GM23338 (cell line): ENCODE data around the gene VSTM2A. TPM values are rescaled to one million over a fixed set of nuclear protein-coding genes. Genes with fewer than 3 reads are reported as not detected.

Experiments used
- ATAC-seq: fragments of 200-7000 bp; cut with Tn5 transposase; 3 replicates; pipeline ENCODE4 v1.9.1; 2020
- DNase-seq: peaks from one replicate; pipeline ENCODE4 v3.0.0-alpha.2; 2015; ENCODE audit warnings: low spot score
- H2AFZ ChIP-seq: fragments of 200-600 bp; sonication (generic); 2 replicates; pipeline ENCODE4 v1.8.0; 2016; ENCODE audit warnings: antibody characterized with exemption, mild to moderate bottlenecking, moderate library complexity
- H3F3A ChIP-seq: fragments of 200-600 bp; sonication (generic); replicated peaks from 2 replicates; pipeline ENCODE4 v1.8.0; 2017; ENCODE audit warnings: antibody characterized with exemption, mixed run types, low read depth
- H3K27ac ChIP-seq: fragments of 200-600 bp; sonication (generic); 2 replicates; pipeline ENCODE4 v1.6.1; 2016; ENCODE audit warnings: low read depth
- H3K27me3 ChIP-seq: fragments of 200-600 bp; sonication (generic); 2 replicates; pipeline ENCODE4 v1.8.0; 2016; ENCODE audit warnings: mild to moderate bottlenecking, mixed run types, moderate library complexity; ENCODE audit not compliant: insufficient read depth
- H3K36me3 ChIP-seq: fragments of 200-600 bp; sonication (generic); 2 replicates; pipeline ENCODE4 v1.8.0; 2016; ENCODE audit warnings: mild to moderate bottlenecking; ENCODE audit not compliant: insufficient read depth
- H3K4me1 ChIP-seq: fragments of 200-600 bp; sonication (generic); 2 replicates; pipeline ENCODE4 v1.8.0; 2016; ENCODE audit warnings: mild to moderate bottlenecking, moderate library complexity; ENCODE audit not compliant: insufficient read depth
- H3K4me2 ChIP-seq: fragments of 200-600 bp; sonication (generic); 2 replicates; pipeline ENCODE4 v1.7.1; 2017; ENCODE audit warnings: mixed run types
- H3K4me3 ChIP-seq: fragments of 200-600 bp; sonication (generic); 2 replicates; pipeline ENCODE4 v1.6.1; 2016; ENCODE audit warnings: mixed run types
- H3K79me2 ChIP-seq: fragments of 200-600 bp; sonication (generic); replicated peaks from 2 replicates; pipeline ENCODE4 v1.8.0; 2017; ENCODE audit warnings: mild to moderate bottlenecking; ENCODE audit not compliant: insufficient read depth
- H3K9me2 ChIP-seq: fragments of 200-600 bp; sonication (generic); 2 replicates; pipeline ENCODE4 v1.8.0; 2017; ENCODE audit not compliant: insufficient read depth
- H4K20me1 ChIP-seq: fragments of 200-600 bp; sonication (generic); replicated peaks from 2 replicates; pipeline ENCODE4 v1.8.0; 2017; ENCODE audit warnings: mild to moderate bottlenecking; ENCODE audit not compliant: insufficient read depth
- H3K27ac Mint-ChIP-seq: 2 replicates; pipeline ENCODE4 v1.8.0; 2020; ENCODE audit warnings: inconsistent platforms, mild to moderate bottlenecking, moderate library complexity, mixed read lengths
- H3K27me3 Mint-ChIP-seq: 3 replicates; pipeline ENCODE4 v1.8.0; 2022; ENCODE audit warnings: low read depth, mild to moderate bottlenecking, moderate library complexity, mixed read lengths, inconsistent platforms; ENCODE audit not compliant: insufficient read depth, poor library complexity
- H3K36me3 Mint-ChIP-seq: 3 replicates; pipeline ENCODE4 v1.8.0; 2021; ENCODE audit warnings: low read depth, mild to moderate bottlenecking, inconsistent platforms, moderate library complexity, mixed read lengths
- H3K4me1 Mint-ChIP-seq: 3 replicates; pipeline ENCODE4 v1.8.0; 2020; ENCODE audit warnings: mild to moderate bottlenecking, inconsistent platforms, mixed read lengths
- H3K4me3 Mint-ChIP-seq: 3 replicates; pipeline ENCODE4 v1.8.0; 2021; ENCODE audit warnings: moderate library complexity, mild to moderate bottlenecking, inconsistent platforms, mixed read lengths
- H3K9me3 Mint-ChIP-seq: 3 replicates; pipeline ENCODE4 v1.8.0; 2020; ENCODE audit warnings: moderate library complexity, mild to moderate bottlenecking, inconsistent platforms, mixed read lengths
- CREB1 ChIP-seq: fragments of 250-450 bp; sonication (Bioruptor Pico); IDR thresholded peaks from 2 replicates; pipeline ENCODE4 v1.5.0; 2020; ENCODE audit warnings: low read depth, mild to moderate bottlenecking, moderate library complexity
- CTCF ChIP-seq, 2 experiments: fragments of 200-600 bp in 1 of 2; sonication (generic) in 1 of 2; conservative IDR thresholded peaks; 2 replicates each; pipeline versions ENCODE4 v1.5.1 to v1.6.1; 2016 to 2017; ENCODE audit warnings: antibody characterized with exemption in 2 of 2, low read depth in 2 of 2, mild to moderate bottlenecking in 2 of 2, moderate library complexity in 1 of 2
- EZH2 ChIP-seq: fragments of 200-600 bp; sonication (generic); IDR thresholded peaks from one replicate; pipeline ENCODE4 v1.8.0; 2017; ENCODE audit warnings: antibody characterized with exemption, mild to moderate bottlenecking, low read depth; ENCODE audit not compliant: unreplicated experiment
- EZH2phosphoT487 ChIP-seq: fragments of 200-600 bp; sonication (generic); IDR thresholded peaks from one replicate; pipeline ENCODE4 v1.8.1; 2018; ENCODE audit warnings: antibody characterized with exemption; ENCODE audit not compliant: unreplicated experiment
- JUNB ChIP-seq: IDR thresholded peaks from one replicate; pipeline ENCODE4 v1.6.1; 2016; ENCODE audit warnings: antibody characterized with exemption; ENCODE audit not compliant: unreplicated experiment
- NANOG ChIP-seq: IDR thresholded peaks from 2 replicates; pipeline ENCODE4 v1.6.1; 2016; ENCODE audit warnings: antibody characterized with exemption, borderline replicate concordance
- POLR2AphosphoS5 ChIP-seq: IDR thresholded peaks from 2 replicates; pipeline ENCODE4 v1.6.1; 2016; ENCODE audit warnings: antibody characterized with exemption, low read depth
- STAT1 ChIP-seq: IDR thresholded peaks from one replicate; pipeline ENCODE4 v1.6.1; 2016; ENCODE audit warnings: antibody characterized with exemption; ENCODE audit not compliant: unreplicated experiment
- ZNF114 ChIP-seq: fragments of 250-450 bp; sonication (Bioruptor Pico); IDR thresholded peaks from 2 replicates; pipeline ENCODE4 v1.5.0; 2020; ENCODE audit warnings: mild to moderate bottlenecking, moderate library complexity
- ZNF331 ChIP-seq: fragments of 250-450 bp; sonication (Bioruptor Pico); IDR thresholded peaks from 2 replicates; pipeline ENCODE4 v1.5.0; 2020; ENCODE audit warnings: low read depth, mild to moderate bottlenecking, moderate library complexity
- ZNF462 ChIP-seq: fragments of 250-450 bp; sonication (Bioruptor Pico); IDR thresholded peaks from 2 replicates; pipeline ENCODE4 v1.5.0; 2020; ENCODE audit warnings: mild to moderate bottlenecking, moderate library complexity
- polyA plus RNA-seq: library from polyadenylated mRNA; unstranded; fragments of >200 nt; fragmentation: Nextera tagmentation; extraction: Ambion mirVana; gene quantifications from 2 replicates; pipeline ENCODE4 v1.2.1, GENCODE V29; 2016
- total RNA-seq: library from RNA; depleted of rRNA; stranded (reverse); fragments of >200 nt; shearing (Covaris generic); gene quantifications from 2 replicates; pipeline ENCODE4 v1.2.3, GENCODE V29; 2014
- TF ChIP-seq, protein P1 (sequence below): IDR thresholded peaks from one replicate; pipeline ENCODE4 v1.6.1; 2018; ENCODE audit warnings: antibody characterized with exemption; ENCODE audit not compliant: unreplicated experiment
- TF ChIP-seq, protein P2 (sequence below): IDR thresholded peaks from 2 replicates; pipeline ENCODE4 v1.6.1; 2016; ENCODE audit warnings: antibody characterized with exemption

Gene VSTM2A
- total and polyA plus RNA-seq, 2 experiments from 2014 or later, result 0.73 to 0.79 TPM

DNA sequence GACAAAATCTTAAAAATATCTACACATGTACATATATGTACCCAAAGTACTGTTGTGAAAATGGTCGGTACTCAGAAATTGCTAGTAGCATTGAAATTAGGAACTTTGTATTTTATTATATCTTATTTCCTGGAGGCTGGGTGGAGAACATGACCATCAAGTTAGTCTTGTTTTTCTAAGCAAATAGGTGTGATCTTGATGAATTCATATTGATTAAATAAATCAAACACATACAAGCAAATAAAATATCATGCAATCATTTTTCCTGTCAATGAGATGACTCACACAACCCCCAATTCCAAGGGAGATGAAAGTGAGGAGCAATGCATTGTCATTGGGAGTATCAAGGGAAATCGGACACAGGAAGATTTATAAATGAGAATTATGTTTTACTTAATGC lies 18.0 kb downstream of the VSTM2A start:
- no peaks in the 10 kb centered on the region for H3F3A ChIP-seq
- H3K27ac ChIP-seq, result no peak overlapping the region
- no peak overlapping the region for H2AFZ ChIP-seq
- H3K27ac Mint-ChIP-seq, result no peak overlapping the region
- no peak overlapping the region for H3K4me3 Mint-ChIP-seq
- no peak overlapping the region for H3K4me3 ChIP-seq
- ATAC-seq, result no peak
- no peaks in the 10 kb centered on the region for H3K36me3 Mint-ChIP-seq
- H3K9me2 ChIP-seq, result 0 out of 2 replicates have a peak, but pooled peaks cover 5% of the 10 kb centered on the region
- H3K4me2 ChIP-seq, result no peak overlapping the region
- peaks cover 10% of the 10 kb centered on the region; the same call in 2 of the 3 replicates for H3K4me1 Mint-ChIP-seq
- peaks cover 2% of the 10 kb centered on the region for H3K27me3 Mint-ChIP-seq
- H3K4me1 ChIP-seq, result peaks cover 8% of the 10 kb centered on the region
- no peak for DNase-seq
- no peaks in the 10 kb centered on the region for H4K20me1 ChIP-seq
- H3K27me3 ChIP-seq, result no peaks in the 10 kb centered on the region
- H3K79me2 ChIP-seq, result no peaks in the 10 kb centered on the region
- no peaks in the 10 kb centered on the region for H3K36me3 ChIP-seq
- no peaks in the 10 kb centered on the region for H3K9me3 Mint-ChIP-seq
- TF ChIP-seq, protein P1, sequence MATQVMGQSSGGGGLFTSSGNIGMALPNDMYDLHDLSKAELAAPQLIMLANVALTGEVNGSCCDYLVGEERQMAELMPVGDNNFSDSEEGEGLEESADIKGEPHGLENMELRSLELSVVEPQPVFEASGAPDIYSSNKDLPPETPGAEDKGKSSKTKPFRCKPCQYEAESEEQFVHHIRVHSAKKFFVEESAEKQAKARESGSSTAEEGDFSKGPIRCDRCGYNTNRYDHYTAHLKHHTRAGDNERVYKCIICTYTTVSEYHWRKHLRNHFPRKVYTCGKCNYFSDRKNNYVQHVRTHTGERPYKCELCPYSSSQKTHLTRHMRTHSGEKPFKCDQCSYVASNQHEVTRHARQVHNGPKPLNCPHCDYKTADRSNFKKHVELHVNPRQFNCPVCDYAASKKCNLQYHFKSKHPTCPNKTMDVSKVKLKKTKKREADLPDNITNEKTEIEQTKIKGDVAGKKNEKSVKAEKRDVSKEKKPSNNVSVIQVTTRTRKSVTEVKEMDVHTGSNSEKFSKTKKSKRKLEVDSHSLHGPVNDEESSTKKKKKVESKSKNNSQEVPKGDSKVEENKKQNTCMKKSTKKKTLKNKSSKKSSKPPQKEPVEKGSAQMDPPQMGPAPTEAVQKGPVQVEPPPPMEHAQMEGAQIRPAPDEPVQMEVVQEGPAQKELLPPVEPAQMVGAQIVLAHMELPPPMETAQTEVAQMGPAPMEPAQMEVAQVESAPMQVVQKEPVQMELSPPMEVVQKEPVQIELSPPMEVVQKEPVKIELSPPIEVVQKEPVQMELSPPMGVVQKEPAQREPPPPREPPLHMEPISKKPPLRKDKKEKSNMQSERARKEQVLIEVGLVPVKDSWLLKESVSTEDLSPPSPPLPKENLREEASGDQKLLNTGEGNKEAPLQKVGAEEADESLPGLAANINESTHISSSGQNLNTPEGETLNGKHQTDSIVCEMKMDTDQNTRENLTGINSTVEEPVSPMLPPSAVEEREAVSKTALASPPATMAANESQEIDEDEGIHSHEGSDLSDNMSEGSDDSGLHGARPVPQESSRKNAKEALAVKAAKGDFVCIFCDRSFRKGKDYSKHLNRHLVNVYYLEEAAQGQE, result no peak
- TF ChIP-seq STAT1 (no peak), ZNF331 (CRISPR knock-in tag) (no peak), POLR2AphosphoS5 (no peak), CREB1 (CRISPR knock-in tag) (no peak), NANOG (no peak), EZH2 (no peak), EZH2phosphoT487 (no peak), ZNF462 (CRISPR knock-in tag) (no peak), ZNF114 (CRISPR knock-in tag) (no peak), JUNB (no peak), CTCF (conservative IDR thresholded peaks at IDR 0.05; ENCODE audit: low read depth in 2 of 2) (no peak)
- TF ChIP-seq, protein P2, sequence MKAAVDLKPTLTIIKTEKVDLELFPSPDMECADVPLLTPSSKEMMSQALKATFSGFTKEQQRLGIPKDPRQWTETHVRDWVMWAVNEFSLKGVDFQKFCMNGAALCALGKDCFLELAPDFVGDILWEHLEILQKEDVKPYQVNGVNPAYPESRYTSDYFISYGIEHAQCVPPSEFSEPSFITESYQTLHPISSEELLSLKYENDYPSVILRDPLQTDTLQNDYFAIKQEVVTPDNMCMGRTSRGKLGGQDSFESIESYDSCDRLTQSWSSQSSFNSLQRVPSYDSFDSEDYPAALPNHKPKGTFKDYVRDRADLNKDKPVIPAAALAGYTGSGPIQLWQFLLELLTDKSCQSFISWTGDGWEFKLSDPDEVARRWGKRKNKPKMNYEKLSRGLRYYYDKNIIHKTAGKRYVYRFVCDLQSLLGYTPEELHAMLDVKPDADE, result no peak
